Sigmoid colon (tissue), 7 donors: Measurements from ENCODE around the gene CLIC5. TPM values are rescaled to one million over a fixed set of nuclear protein-coding genes. Genes with fewer than 3 reads are reported as not detected.

Experiments used
- DNase-seq: peaks from one replicate; pipeline ENCODE4 v3.0.0-alpha.2; 2019
- H3K27ac ChIP-seq, 4 donors: fragments of 200-600 bp; sonication (generic); one replicate each; pipeline ENCODE4 v1.5.1; 2016 to 2019; ENCODE audit warnings: mild to moderate bottlenecking in 1 of 4
- H3K27me3 ChIP-seq, 3 donors: fragments of 200-600 bp; sonication (generic); one replicate each; pipeline ENCODE4 v1.5.1; 2019; ENCODE audit warnings: mild to moderate bottlenecking in 1 of 3
- H3K36me3 ChIP-seq, 4 donors: fragments of 200-600 bp; sonication (generic); one replicate each; pipeline ENCODE4 v1.5.1; 2016 to 2019
- H3K4me1 ChIP-seq, 4 donors: fragments of 200-600 bp; sonication (generic); one replicate each; pipeline ENCODE4 v1.5.1; 2017 to 2019
- H3K4me3 ChIP-seq, 4 donors: fragments of 200-600 bp; sonication (generic); one replicate each; pipeline ENCODE4 v1.5.1; 2017 to 2019; ENCODE audit warnings: mild to moderate bottlenecking in 2 of 4, moderate library complexity in 1 of 4
- H3K9me3 ChIP-seq, 4 donors: fragments of 200-600 bp in 3 of 4; sonication (generic) in 3 of 4; one replicate each; pipeline versions ENCODE4 v1.5.1 to v1.6.1; 2013 to 2019
- CTCF ChIP-seq, 4 experiments: fragments of 450-650 bp in 3 of 4; fragments of 200-600 bp in 1 of 4; IDR thresholded peaks; one replicate each; pipeline ENCODE4 v1.5.1; 2016 to 2019; ENCODE audit warnings: antibody characterized with exemption in 4 of 4, mild to moderate bottlenecking in 3 of 4, moderate library complexity in 2 of 4
- EP300 ChIP-seq, 4 donors: sonication (generic); formaldehyde crosslinking; IDR thresholded peaks; one replicate each; pipeline ENCODE4 v1.6.1; 2017; ENCODE audit warnings: antibody characterized with exemption in 4 of 4
- POLR2A ChIP-seq, 2 donors: fragments of 450-650 bp; IDR thresholded peaks; one replicate each; pipeline ENCODE4 v1.6.1; 2016; ENCODE audit warnings: antibody characterized with exemption in 2 of 2, mild to moderate bottlenecking in 2 of 2, moderate library complexity in 2 of 2
- POLR2AphosphoS5 ChIP-seq, 4 donors: sonication (generic); formaldehyde crosslinking; IDR thresholded peaks; one replicate each; pipeline ENCODE4 v1.6.1; 2017; ENCODE audit warnings: antibody characterized with exemption in 4 of 4
- WGBS, 2 donors: extraction: QIAGEN DNeasy Blood & Tissue Kit; methylation state at CpG; one replicate each; pipeline ENCODE4 v1.1.7; 2013; 5-methylcytosine and 5-hydroxymethylcytosine counted together
- intact Hi-C: fragments of 100-400 bp; cut with DNase I; formaldehyde crosslinking; loops from one replicate; pipeline ENCODE4 v1.15.1; 2023
- polyA plus RNA-seq, 3 donors: library from polyadenylated mRNA; stranded (reverse); fragments of 200-250 nt; gene quantifications; one replicate each; pipeline ENCODE4 v1.2.3, GENCODE V29; 2013
- total RNA-seq, 4 donors: library from RNA; depleted of rRNA; stranded (reverse); fragments of >200 nt; gene quantifications; one replicate each; pipeline ENCODE4 v1.1.0, GENCODE V29; 2016
- donor health status: healthy with polysubstance abuse.
- donor health status: Bipolar disorder and iron deficiency.
- donor health status: healthy.

CLIC5 gene
- total and polyA plus RNA-seq, 7 donors = 1.8 to 77.0 (median 3.5) TPM

GRCh38 chr6:45892696-45893245 lies 122.9 kb downstream of the CLIC5 start:
- Histone ChIP-seq H3K36me3 (no peaks in the 10 kb centered on the region), H3K9me3 (no peaks in the 10 kb centered on the region), H3K4me1 (no peaks in the 10 kb centered on the region), H3K27ac (no peak overlapping the region), H3K4me3 (no peak overlapping the region), H3K27me3 (no peaks in the 10 kb centered on the region)
- intact Hi-C loops = no loop called here
- no peak for TF ChIP-seq POLR2A (IDR thresholded peaks at IDR 0.05)
- WGBS, 2 donors = 67 to 77% methylated on average over 4 of the region's 4 CpGs
- DNase-seq = no peak

- DNase-seq = no peak
- no peak overlapping the region for H3K4me3 ChIP-seq
These were observed 123.5 kb downstream of the CLIC5 start for GRCh38 chr6:45892196-45892595.

GRCh38 chr6:45886776-45887175 lies 128.9 kb downstream of the CLIC5 start:
- TF ChIP-seq POLR2A (IDR thresholded peaks at IDR 0.05) = no peak
- TF ChIP-seq CTCF (IDR thresholded peaks at IDR 0.05) = no peak
- no peak for TF ChIP-seq EP300 (IDR thresholded peaks at IDR 0.05)
- intact Hi-C loops = no loop called here
- WGBS, 2 donors = 49 to 66% methylated on average over 2 of the region's 2 CpGs

More at GRCh38 chr6:45892196-45892595, 123.5 kb downstream of the CLIC5 start:
- 81 to 95% methylated on average over 2 of the region's 2 CpGs for WGBS, 2 donors
- no peaks in the 10 kb centered on the region for H3K9me3 ChIP-seq
- H3K27ac ChIP-seq = no peak overlapping the region
- no peaks in the 10 kb centered on the region for H3K4me1 ChIP-seq
- intact Hi-C loops = no loop called here
- TF ChIP-seq POLR2A (IDR thresholded peaks at IDR 0.05) (no peak), POLR2AphosphoS5 (IDR thresholded peaks at IDR 0.05) (no peak), CTCF (IDR thresholded peaks at IDR 0.05) (no peak), EP300 (IDR thresholded peaks at IDR 0.05) (no peak)
- no peaks in the 10 kb centered on the region for H3K36me3 ChIP-seq
- H3K27me3 ChIP-seq = no peaks in the 10 kb centered on the region

GRCh38 chr6:45884336-45884735 lies 131.3 kb downstream of the CLIC5 start:
- no peaks in the 10 kb centered on the region for H3K27me3 ChIP-seq

More at GRCh38 chr6:45886776-45887175, 128.9 kb downstream of the CLIC5 start:
- H3K9me3 ChIP-seq = no peaks in the 10 kb centered on the region
- no peak overlapping the region for H3K27ac ChIP-seq
- no peak overlapping the region for H3K4me3 ChIP-seq
- H3K27me3 ChIP-seq = no peaks in the 10 kb centered on the region
- DNase-seq = no peak
- H3K4me1 ChIP-seq = no peaks in the 10 kb centered on the region
- no peaks in the 10 kb centered on the region for H3K36me3 ChIP-seq

GRCh38 chr6:45882671-45883070 lies 133.0 kb downstream of the CLIC5 start:
- WGBS, 2 donors = 99 to 100% methylated on average over 2 of the region's 2 CpGs
- Histone ChIP-seq H3K9me3 (no peaks in the 10 kb centered on the region), H3K36me3 (no peaks in the 10 kb centered on the region), H3K4me1 (peaks cover 0 to 7% (median 0%) of the 10 kb centered on the region in 4 donors), H3K27me3 (no peaks in the 10 kb centered on the region), H3K4me3 (no peak overlapping the region), H3K27ac (no peak overlapping the region)
- intact Hi-C loops = no loop called here
- DNase-seq = no peak
- TF ChIP-seq POLR2A (IDR thresholded peaks at IDR 0.05) (no peak), EP300 (IDR thresholded peaks at IDR 0.05) (no peak), POLR2AphosphoS5 (IDR thresholded peaks at IDR 0.05) (no peak), CTCF (IDR thresholded peaks at IDR 0.05) (no peak)

More at GRCh38 chr6:45884336-45884735, 131.3 kb downstream of the CLIC5 start:
- H3K4me1 ChIP-seq = peaks cover 0 to 7% (median 0%) of the 10 kb centered on the region in 4 donors
- H3K27ac ChIP-seq = no peak overlapping the region
- no peaks in the 10 kb centered on the region for H3K36me3 ChIP-seq
- 72 to 97% methylated on average over 4 of the region's 4 CpGs for WGBS, 2 donors
- no peak for DNase-seq
- no peak for TF ChIP-seq POLR2AphosphoS5 (IDR thresholded peaks at IDR 0.05)
- no peak for TF ChIP-seq POLR2A (IDR thresholded peaks at IDR 0.05)
- TF ChIP-seq EP300 (IDR thresholded peaks at IDR 0.05) = no peak
- TF ChIP-seq CTCF (IDR thresholded peaks at IDR 0.05) = no peak
- no peak overlapping the region for H3K4me3 ChIP-seq
- intact Hi-C loops = no loop called here
- H3K9me3 ChIP-seq = no peaks in the 10 kb centered on the region
